ENCODE data around the gene ZNF394. TPM values are rescaled to one million over a fixed set of nuclear protein-coding genes. Genes with fewer than 3 reads are reported as not detected.

The ZNF394 gene
- total and polyA plus RNA-seq, 2 of the 4 experiments (the other 2 are of a cell fraction), result 10.9 to 24.7 TPM

GRCh38 chr7:99456288-99456687 is 43.8 kb downstream of the ZNF394 start:
- Histone ChIP-seq H3K36me3 (ENCODE audit: control insufficient read depth, insufficient read depth, low read length) (peaks cover 81% of the 10 kb centered on the region), H4K91ac (ENCODE audit: insufficient read depth, low read depth, low read length) (no peak overlapping the region), H2BK5ac (ENCODE audit: low read depth, low read length, poor library complexity, severe bottlenecking) (no peak overlapping the region), H2BK20ac (ENCODE audit: low read depth, low read length) (no peak overlapping the region), H3K23ac (ENCODE audit: low read depth, low read length) (no peak overlapping the region), H3K9ac (ENCODE audit: low read depth, low read length) (no peak overlapping the region), H3K18ac (ENCODE audit: low read depth, low read length) (no peak overlapping the region), H2BK15ac (ENCODE audit: low read depth, low read length) (no peak overlapping the region), H3K4ac (ENCODE audit: low read depth, low read length) (no peak overlapping the region), H3K27me3 (ENCODE audit: control insufficient read depth, insufficient read depth, low read length) (no peaks in the 10 kb centered on the region), H2BK120ac (ENCODE audit: low read depth, low read length) (no peak overlapping the region), H3K9me1 (ENCODE audit: insufficient read depth, low read length) (peaks cover 3% of the 10 kb centered on the region; the same call in 1 of the 2 replicates), H3K9me3 (ENCODE audit: control insufficient read depth, insufficient read depth, low read length) (no peaks in the 10 kb centered on the region), H3K79me1 (ENCODE audit: low read depth in 1 of 2, low read length in 2 of 2) (peaks cover 19 to 79% of the 10 kb centered on the region in 2 experiments), H3K4me3 (ENCODE audit: insufficient read depth, low read depth, low read length) (no peak overlapping the region), H3K56ac (ENCODE audit: extremely low read depth, insufficient read depth, low read length) (no peak overlapping the region), H3K4me1 (ENCODE audit: control insufficient read depth, insufficient read depth, low read length) (no peaks in the 10 kb centered on the region), H2AK5ac (ENCODE audit: low read depth, low read length) (no peak overlapping the region), H2AFZ (replicated peaks; ENCODE audit: low read length, poor library complexity) (no peak overlapping the region), H4K8ac (ENCODE audit: low read depth in 2 of 2, low read length in 2 of 2) (no peak overlapping the region), H4K5ac (ENCODE audit: low read depth, low read length) (no peak overlapping the region), H3K27ac (ENCODE audit: insufficient read depth, low read length) (no peak overlapping the region), H4K20me1 (ENCODE audit: insufficient read depth, low read length) (peaks cover 64% of the 10 kb centered on the region), H3K4me2 (ENCODE audit: low read depth, low read length) (no peak overlapping the region), H3K14ac (replicated peaks; ENCODE audit: low read depth, low read length) (no peak overlapping the region), H2AK9ac (replicated peaks; ENCODE audit: low read depth, low read length, poor library complexity) (no peak overlapping the region)
- in situ Hi-C loops (cut with MboI; ENCODE audit: low sequenced_read_pairs) (no loop called here), dilution Hi-C loops (cut with HindIII; ENCODE audit: low sequenced_read_pairs, unreplicated experiment) (no loop called here), intact Hi-C loops (cut with micrococcal nuclease) (no loop called here)
- 83% methylated on average over 7 of the region's 13 CpGs; no CpG with 5 or more reads in 1 of the 2 experiments for WGBS, 2 experiments (ENCODE audit: extremely low coverage in 2 of 2, insufficient read length in 1 of 2)
- DNase-seq (no peak), ATAC-seq (ENCODE audit: low read depth) (no peak)
- CTCF ChIA-PET, result no interaction called here
- POLR2A ChIA-PET (ENCODE audit: unreplicated experiment), result no interaction called here
- TF ChIP-seq CEBPB (IDR thresholded peaks at IDR 0.05; ENCODE audit: low read depth, low read length) (no peak), MXI1 (IDR thresholded peaks at IDR 0.05; ENCODE audit: borderline replicate concordance, low read depth, low read length) (no peak), CHD1 (IDR thresholded peaks at IDR 0.05; ENCODE audit: low read depth, low read length) (no peak), CTCF (conservative IDR thresholded peaks at IDR 0.05; ENCODE audit: low read depth, low read length) (no peak), NFE2L2 (IDR thresholded peaks at IDR 0.05; ENCODE audit: low read depth, low read length) (no peak), POLR2A (IDR thresholded peaks at IDR 0.05; ENCODE audit: low read depth, low read length) (no peak), MAFK (IDR thresholded peaks at IDR 0.05; ENCODE audit: low read depth, low read length) (no peak), SMC3 (IDR thresholded peaks at IDR 0.05; ENCODE audit: low read depth, low read length) (no peak), BHLHE40 (IDR thresholded peaks at IDR 0.05; ENCODE audit: low read depth, low read length) (no peak), FOS (IDR thresholded peaks at IDR 0.05; ENCODE audit: low read depth, low read length) (no peak), MAZ (IDR thresholded peaks at IDR 0.05; ENCODE audit: borderline replicate concordance, low read depth, low read length) (no peak)
- no TSS peak for BruUV-seq (replicated peaks)
